ENCODE data around the gene DCBLD2.

DCBLD2 gene

GRCh38 chr3:98775459-98776139 lies 125.9 kb downstream of the DCBLD2 start:
- H3K27me3 ChIP-seq (ENCODE audit: control insufficient read depth in 1 of 2, insufficient read depth in 2 of 2, low read length in 2 of 2) = no peaks in the 10 kb centered on the region
- no peaks in the 10 kb centered on the region for H3K9me3 ChIP-seq (ENCODE audit: low read length)
- no peaks in the 10 kb centered on the region for H3K4me1 ChIP-seq (ENCODE audit: insufficient read depth, low read length)
- no peak overlapping the region for H3K4me3 ChIP-seq (ENCODE audit: low read depth in 1 of 2, low read length in 2 of 2)
- no peaks in the 10 kb centered on the region for H3K36me3 ChIP-seq (ENCODE audit: insufficient read depth, low read length)
- H3K27ac ChIP-seq (ENCODE audit: low read depth, low read length) = no peak overlapping the region
- no peak overlapping the region for H3K9ac ChIP-seq (ENCODE audit: low read length)

DNA sequence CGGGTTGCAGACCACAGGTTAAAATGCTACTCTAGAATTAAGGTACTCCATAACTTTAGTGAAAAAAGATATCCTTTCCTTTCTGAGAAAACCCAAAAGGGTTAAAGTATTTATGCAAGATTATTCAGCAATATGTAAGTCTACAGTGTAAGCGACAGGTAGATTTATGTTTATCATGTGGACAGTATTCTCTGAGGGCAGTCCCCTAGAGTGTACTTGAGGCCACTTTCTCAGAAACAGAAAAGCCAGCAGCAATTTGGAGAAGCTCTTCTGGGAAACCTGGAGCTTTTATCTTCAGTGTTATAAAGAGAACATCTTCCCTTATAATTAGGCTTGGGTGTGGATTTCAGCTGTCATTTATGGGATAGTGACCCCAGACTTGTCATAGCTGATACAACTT lies 129.5 kb downstream of the DCBLD2 start:
- Histone ChIP-seq H3K27me3 (ENCODE audit: control insufficient read depth in 1 of 2, insufficient read depth in 2 of 2, low read length in 2 of 2) (no peaks in the 10 kb centered on the region), H3K36me3 (ENCODE audit: insufficient read depth, low read length) (no peaks in the 10 kb centered on the region), H3K4me3 (ENCODE audit: low read depth in 1 of 2, low read length in 2 of 2) (no peak overlapping the region), H3K9me3 (ENCODE audit: low read length) (no peaks in the 10 kb centered on the region), H3K9ac (ENCODE audit: low read length) (no peak overlapping the region), H3K4me1 (ENCODE audit: insufficient read depth, low read length) (no peaks in the 10 kb centered on the region), H3K27ac (ENCODE audit: low read depth, low read length) (no peak overlapping the region)

- no peak overlapping the region for H3K4me3 ChIP-seq (ENCODE audit: low read depth in 1 of 2, low read length in 2 of 2)
- no peak overlapping the region for H3K9ac ChIP-seq (ENCODE audit: low read length)
- no peaks in the 10 kb centered on the region for H3K36me3 ChIP-seq (ENCODE audit: insufficient read depth, low read length)
- no peaks in the 10 kb centered on the region for H3K9me3 ChIP-seq (ENCODE audit: low read length)
- no peaks in the 10 kb centered on the region for H3K4me1 ChIP-seq (ENCODE audit: insufficient read depth, low read length)
- H3K27me3 ChIP-seq (ENCODE audit: control insufficient read depth in 1 of 2, insufficient read depth in 2 of 2, low read length in 2 of 2) = no peaks in the 10 kb centered on the region
- no peak overlapping the region for H3K27ac ChIP-seq (ENCODE audit: low read depth, low read length)
Observed at GRCh38 chr3:98770261-98771039, 131.0 kb downstream of the DCBLD2 start.

DNA sequence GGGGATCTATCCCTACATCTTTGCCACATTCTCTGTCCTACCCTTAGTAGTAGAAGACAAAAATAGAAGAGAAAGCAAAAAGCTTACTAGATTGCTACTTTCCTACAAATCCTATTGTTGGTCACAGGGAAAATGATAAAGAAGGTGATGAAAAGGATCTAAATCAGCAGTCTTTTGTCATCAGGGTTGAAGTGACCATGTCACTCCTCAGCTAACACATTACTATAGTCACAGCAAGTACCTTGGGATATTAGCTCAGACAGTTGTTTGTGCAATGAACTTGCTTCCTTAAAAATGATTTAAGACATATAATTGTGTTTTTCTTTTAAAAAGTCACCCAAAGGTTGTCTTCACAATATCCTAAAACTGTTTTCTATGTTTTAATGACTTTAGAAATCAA lies 132.0 kb downstream of the DCBLD2 start:
- no peaks in the 10 kb centered on the region for H3K36me3 ChIP-seq (ENCODE audit: insufficient read depth, low read length)
- no peak overlapping the region for H3K4me3 ChIP-seq (ENCODE audit: low read depth in 1 of 2, low read length in 2 of 2)
- H3K4me1 ChIP-seq (ENCODE audit: insufficient read depth, low read length) = no peaks in the 10 kb centered on the region
- H3K27ac ChIP-seq (ENCODE audit: low read depth, low read length) = no peak overlapping the region
- H3K9ac ChIP-seq (ENCODE audit: low read length) = no peak overlapping the region
- H3K9me3 ChIP-seq (ENCODE audit: low read length) = no peaks in the 10 kb centered on the region
- no peaks in the 10 kb centered on the region for H3K27me3 ChIP-seq (ENCODE audit: control insufficient read depth in 1 of 2, insufficient read depth in 2 of 2, low read length in 2 of 2)

GRCh38 chr3:98768961-98769360 lies 132.5 kb downstream of the DCBLD2 start:
- no peaks in the 10 kb centered on the region for H3K9me3 ChIP-seq (ENCODE audit: low read length)
- no peak overlapping the region for H3K27ac ChIP-seq (ENCODE audit: low read depth, low read length)
- H3K4me1 ChIP-seq (ENCODE audit: insufficient read depth, low read length) = no peaks in the 10 kb centered on the region

GRCh38 chr3:98766924-98767323 lies 134.6 kb downstream of the DCBLD2 start:
- H3K9me3 ChIP-seq (ENCODE audit: low read length) = no peaks in the 10 kb centered on the region
- no peaks in the 10 kb centered on the region for H3K36me3 ChIP-seq (ENCODE audit: insufficient read depth, low read length)
- no peak overlapping the region for H3K27ac ChIP-seq (ENCODE audit: low read depth, low read length)
- H3K4me1 ChIP-seq (ENCODE audit: insufficient read depth, low read length) = no peaks in the 10 kb centered on the region
- H3K9ac ChIP-seq (ENCODE audit: low read length) = no peak overlapping the region
- no peak overlapping the region for H3K4me3 ChIP-seq (ENCODE audit: low read depth in 1 of 2, low read length in 2 of 2)
- H3K27me3 ChIP-seq (ENCODE audit: control insufficient read depth in 1 of 2, insufficient read depth in 2 of 2, low read length in 2 of 2) = no peaks in the 10 kb centered on the region

More at GRCh38 chr3:98768961-98769360, 132.5 kb downstream of the DCBLD2 start:
- no peak overlapping the region for H3K9ac ChIP-seq (ENCODE audit: low read length)
- no peak overlapping the region for H3K4me3 ChIP-seq (ENCODE audit: low read depth in 1 of 2, low read length in 2 of 2)
- no peaks in the 10 kb centered on the region for H3K27me3 ChIP-seq (ENCODE audit: control insufficient read depth in 1 of 2, insufficient read depth in 2 of 2, low read length in 2 of 2)
- no peaks in the 10 kb centered on the region for H3K36me3 ChIP-seq (ENCODE audit: insufficient read depth, low read length)

- Histone ChIP-seq H3K27me3 (ENCODE audit: control insufficient read depth in 1 of 2, insufficient read depth in 2 of 2, low read length in 2 of 2) (no peaks in the 10 kb centered on the region), H3K4me3 (ENCODE audit: low read depth in 1 of 2, low read length in 2 of 2) (no peak overlapping the region), H3K36me3 (ENCODE audit: insufficient read depth, low read length) (no peaks in the 10 kb centered on the region), H3K9ac (ENCODE audit: low read length) (no peak overlapping the region), H3K4me1 (ENCODE audit: insufficient read depth, low read length) (no peaks in the 10 kb centered on the region), H3K27ac (ENCODE audit: low read depth, low read length) (no peak overlapping the region), H3K9me3 (ENCODE audit: low read length) (no peaks in the 10 kb centered on the region)
Observed at GRCh38 chr3:98765721-98766120, 135.8 kb downstream of the DCBLD2 start.

- Histone ChIP-seq H3K9me3 (ENCODE audit: low read length) (no peaks in the 10 kb centered on the region), H3K4me3 (ENCODE audit: low read depth in 1 of 2, low read length in 2 of 2) (no peak overlapping the region), H3K27ac (ENCODE audit: low read depth, low read length) (no peak overlapping the region), H3K36me3 (ENCODE audit: insufficient read depth, low read length) (no peaks in the 10 kb centered on the region), H3K27me3 (ENCODE audit: control insufficient read depth in 1 of 2, insufficient read depth in 2 of 2, low read length in 2 of 2) (no peaks in the 10 kb centered on the region), H3K4me1 (ENCODE audit: insufficient read depth, low read length) (no peaks in the 10 kb centered on the region), H3K9ac (ENCODE audit: low read length) (no peak overlapping the region)
Observed at GRCh38 chr3:98764472-98764884, 137.0 kb downstream of the DCBLD2 start.

DNA sequence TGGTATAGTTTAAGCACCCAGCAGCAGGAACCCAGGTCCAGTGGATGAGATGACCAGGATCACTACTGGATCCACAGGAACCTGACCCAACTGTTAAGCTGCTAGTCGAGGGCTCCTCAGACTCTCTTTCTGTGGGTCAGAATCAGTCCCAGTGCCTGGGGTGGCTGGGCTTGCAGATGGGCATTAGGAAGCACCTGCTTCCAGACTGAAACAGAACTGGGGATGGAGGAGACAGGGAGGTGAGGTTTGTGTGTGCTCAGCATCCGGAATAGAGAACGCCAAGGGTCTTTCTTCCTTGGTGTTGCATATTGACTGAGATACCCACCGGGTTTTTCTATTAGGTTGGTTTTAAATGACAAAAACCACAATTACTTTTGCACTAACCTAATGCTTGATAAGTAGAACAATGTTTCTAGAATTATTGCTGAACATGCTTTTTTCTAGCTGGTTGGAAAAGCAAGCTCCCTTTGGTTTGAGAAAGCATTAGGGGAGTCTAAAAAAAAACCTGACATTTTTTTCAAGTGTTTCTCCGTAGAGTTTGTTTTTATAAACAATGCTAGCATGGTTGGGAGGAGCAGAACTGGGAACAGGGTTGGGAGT lies 137.6 kb downstream of the DCBLD2 start:
- no peaks in the 10 kb centered on the region for H3K4me1 ChIP-seq (ENCODE audit: insufficient read depth, low read length)
- H3K9me3 ChIP-seq (ENCODE audit: low read length) = no peaks in the 10 kb centered on the region
- H3K9ac ChIP-seq (ENCODE audit: low read length) = no peak overlapping the region
- no peaks in the 10 kb centered on the region for H3K36me3 ChIP-seq (ENCODE audit: insufficient read depth, low read length)
- H3K27me3 ChIP-seq (ENCODE audit: control insufficient read depth in 1 of 2, insufficient read depth in 2 of 2, low read length in 2 of 2) = no peaks in the 10 kb centered on the region
- no peak overlapping the region for H3K4me3 ChIP-seq (ENCODE audit: low read depth in 1 of 2, low read length in 2 of 2)
- H3K27ac ChIP-seq (ENCODE audit: low read depth, low read length) = no peak overlapping the region

- Histone ChIP-seq H3K36me3 (ENCODE audit: insufficient read depth, low read length) (no peaks in the 10 kb centered on the region), H3K4me1 (ENCODE audit: insufficient read depth, low read length) (no peaks in the 10 kb centered on the region), H3K9me3 (ENCODE audit: low read length) (no peaks in the 10 kb centered on the region), H3K27me3 (ENCODE audit: control insufficient read depth in 1 of 2, insufficient read depth in 2 of 2, low read length in 2 of 2) (no peaks in the 10 kb centered on the region), H3K27ac (ENCODE audit: low read depth, low read length) (no peak within 1 kb of the TSS), H3K4me3 (ENCODE audit: low read depth in 1 of 2, low read length in 2 of 2) (no peak within 1 kb of the TSS), H3K9ac (ENCODE audit: low read length) (no peak within 1 kb of the TSS)
Observed at GRCh38 chr3:98763076-98763475, 138.4 kb downstream of the DCBLD2 start, which contains the start of gene ST3GAL6. Gene ST3GAL6, plus strand, starts transcription at chr3:98763340. Its CDS starts 5,101 bp downstream, at chr3:98768441.

GRCh38 chr3:98761643-98762229 lies 139.8 kb downstream of the DCBLD2 start:
- no peaks in the 10 kb centered on the region for H3K4me1 ChIP-seq (ENCODE audit: insufficient read depth, low read length)
- no peaks in the 10 kb centered on the region for H3K36me3 ChIP-seq (ENCODE audit: insufficient read depth, low read length)
- H3K4me3 ChIP-seq (ENCODE audit: low read depth in 1 of 2, low read length in 2 of 2) = no peak overlapping the region
- no peaks in the 10 kb centered on the region for H3K27me3 ChIP-seq (ENCODE audit: control insufficient read depth in 1 of 2, insufficient read depth in 2 of 2, low read length in 2 of 2)
- no peak overlapping the region for H3K9ac ChIP-seq (ENCODE audit: low read length)
- no peaks in the 10 kb centered on the region for H3K9me3 ChIP-seq (ENCODE audit: low read length)
- H3K27ac ChIP-seq (ENCODE audit: low read depth, low read length) = no peak overlapping the region

Data from muscle layer of colon (tissue), 2 donors.